Inflammatory macrophage treated with lipopolysaccharide for 1 hour (primary cell): ENCODE measurements around the gene ZDHHC20.

Experiments
- DNase-seq, 2 donors: peaks; one replicate each; pipeline ENCODE4 v3.0.0-alpha.2; 2020 to 2022

The ZDHHC20 gene

GRCh38 chr13:21359855-21360254 is 99.2 kb downstream of the ZDHHC20 start:
- DNase-seq = no peak

- peak in 1 of 2 donors; percentile 6 for DNase-seq
These were observed 103.8 kb downstream of the ZDHHC20 start for GRCh38 chr13:21355304-21355703.

DNA sequence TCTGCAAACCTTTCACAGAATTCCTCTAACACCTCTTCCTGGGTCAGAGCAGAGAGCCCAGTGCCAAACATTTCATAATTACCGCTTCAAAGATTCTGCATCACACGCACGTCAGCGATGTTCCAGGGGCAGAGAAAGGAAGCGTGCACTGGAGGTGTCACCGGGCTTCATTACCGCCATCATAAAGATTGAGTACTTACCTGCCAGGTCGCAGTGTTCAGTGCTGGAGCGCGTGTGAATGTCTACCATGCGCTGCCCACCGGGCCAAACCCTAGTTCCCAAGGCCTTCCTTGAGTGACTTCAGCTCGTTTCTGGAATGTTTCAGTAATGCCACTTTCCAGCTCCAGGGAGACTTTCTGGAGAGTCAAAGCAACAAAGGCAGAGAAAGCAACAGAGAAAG is 104.4 kb downstream of the ZDHHC20 start:
- no peak for DNase-seq

DNA sequence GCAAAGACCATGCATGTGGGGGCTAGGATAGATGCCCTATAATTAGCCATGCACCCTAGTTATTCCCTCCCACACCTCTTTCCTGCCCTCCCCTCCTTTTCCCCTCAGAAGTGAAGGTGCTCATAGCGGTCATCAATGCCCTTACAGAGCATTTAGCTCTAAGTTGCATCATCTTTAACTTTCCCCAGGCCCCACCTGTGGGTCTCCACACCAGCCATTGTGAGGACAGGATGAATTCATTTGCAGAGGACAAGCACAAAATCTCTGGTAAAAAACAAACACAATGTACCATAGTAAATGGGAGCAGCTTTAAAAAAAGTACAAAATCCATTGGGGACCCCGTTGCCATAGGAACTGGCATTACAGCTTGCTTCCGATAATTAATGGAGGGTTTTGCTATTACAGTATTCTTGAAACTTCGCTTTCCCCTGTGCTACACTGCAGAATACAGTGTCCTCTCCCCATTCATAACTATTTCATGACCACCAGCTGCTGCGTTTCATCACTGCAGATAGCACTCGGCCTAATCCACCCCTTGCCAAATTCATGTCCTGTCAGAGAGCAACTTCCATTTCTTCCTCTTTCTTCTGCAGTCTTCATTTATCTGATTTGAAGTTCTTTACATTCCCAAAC is 110.5 kb downstream of the ZDHHC20 start:
- no peak for DNase-seq

- no peak for DNase-seq
These were observed 111.3 kb downstream of the ZDHHC20 start for GRCh38 chr13:21347753-21348318.

DNA sequence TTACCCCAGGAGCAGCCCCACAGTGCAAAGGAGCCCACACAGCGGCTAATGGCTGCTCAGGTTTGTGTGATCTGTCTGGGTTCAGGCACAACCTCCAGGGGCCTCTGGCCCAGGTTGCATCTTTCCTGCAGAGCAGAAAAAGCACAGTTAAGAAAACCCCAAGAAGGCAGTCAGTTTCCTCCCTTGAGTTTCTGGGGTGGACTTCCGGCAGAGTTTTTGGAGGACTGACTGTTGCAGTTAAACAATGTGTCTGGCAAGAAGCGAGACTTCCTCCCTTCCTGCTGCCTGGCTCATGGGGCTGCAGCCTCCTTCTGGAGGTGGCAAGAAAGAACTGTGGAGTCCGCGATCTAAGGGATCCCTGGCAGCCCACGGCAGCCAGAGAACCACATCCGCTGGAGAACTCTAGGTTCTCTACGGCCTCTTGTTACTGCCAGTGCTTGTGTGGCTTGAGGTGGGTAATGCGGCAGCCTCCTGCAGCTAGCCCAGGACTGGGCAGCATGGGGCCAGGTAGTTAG is 114.4 kb downstream of the ZDHHC20 start:
- peak in 1 of 2 donors; percentile 29 for DNase-seq

DNA sequence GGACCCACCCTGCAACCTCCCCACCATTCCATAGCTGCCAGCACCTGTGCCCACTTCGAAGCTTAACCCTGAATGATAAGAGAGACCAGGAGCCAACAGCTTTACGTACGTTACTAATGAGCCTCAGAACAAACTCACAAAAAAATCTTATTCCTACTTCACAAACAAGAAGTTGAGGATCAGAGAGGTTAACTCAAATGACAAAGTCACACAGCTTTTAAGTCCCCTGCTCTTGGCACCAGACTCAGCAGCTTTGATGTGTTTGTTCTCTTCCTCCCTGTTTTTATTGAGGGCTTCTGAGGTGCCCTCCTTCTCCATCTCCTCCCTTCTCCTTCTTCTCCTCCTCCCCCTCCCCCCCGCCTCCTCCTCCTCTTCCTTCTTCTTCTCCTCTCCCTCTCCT is 115.4 kb downstream of the ZDHHC20 start:
- no peak for DNase-seq

DNA sequence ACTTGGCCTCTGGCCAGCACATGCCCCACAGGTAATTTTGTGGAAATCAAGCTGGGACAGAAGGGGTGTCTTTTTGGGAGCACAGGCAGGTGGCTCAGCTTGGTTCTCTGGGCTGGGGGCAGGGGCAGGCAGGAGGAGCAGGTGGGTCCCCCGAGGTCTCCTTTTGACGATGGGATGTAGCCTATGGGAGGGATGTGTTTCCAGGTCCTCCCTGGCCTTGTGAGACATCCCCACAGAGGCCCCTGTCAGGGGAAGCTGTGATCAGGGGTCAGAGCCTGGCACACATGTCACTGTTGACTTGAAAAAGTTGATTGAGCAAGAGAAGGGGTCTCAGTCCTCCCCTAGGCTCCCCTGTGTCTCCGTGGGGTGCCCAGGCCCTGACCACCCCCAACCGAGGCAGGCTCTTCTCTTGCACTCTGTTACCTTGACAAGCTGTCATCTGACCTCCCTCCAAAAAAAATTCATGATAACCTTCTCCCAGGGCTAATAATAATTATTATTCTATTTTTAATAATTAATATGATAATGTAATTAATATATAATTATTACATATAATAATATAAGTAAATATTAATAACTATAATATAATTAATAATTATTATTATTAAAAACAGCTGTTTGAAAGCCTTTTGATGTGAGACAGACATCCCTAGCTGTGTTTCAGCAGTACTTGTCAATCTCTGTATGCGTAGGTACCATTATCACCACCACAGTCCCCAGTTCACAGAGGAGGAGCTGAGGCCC is 116.2 kb downstream of the ZDHHC20 start:
- no peak for DNase-seq

GRCh38 chr13:21341637-21342422 is 117.3 kb downstream of the ZDHHC20 start:
- DNase-seq = no peak

DNA sequence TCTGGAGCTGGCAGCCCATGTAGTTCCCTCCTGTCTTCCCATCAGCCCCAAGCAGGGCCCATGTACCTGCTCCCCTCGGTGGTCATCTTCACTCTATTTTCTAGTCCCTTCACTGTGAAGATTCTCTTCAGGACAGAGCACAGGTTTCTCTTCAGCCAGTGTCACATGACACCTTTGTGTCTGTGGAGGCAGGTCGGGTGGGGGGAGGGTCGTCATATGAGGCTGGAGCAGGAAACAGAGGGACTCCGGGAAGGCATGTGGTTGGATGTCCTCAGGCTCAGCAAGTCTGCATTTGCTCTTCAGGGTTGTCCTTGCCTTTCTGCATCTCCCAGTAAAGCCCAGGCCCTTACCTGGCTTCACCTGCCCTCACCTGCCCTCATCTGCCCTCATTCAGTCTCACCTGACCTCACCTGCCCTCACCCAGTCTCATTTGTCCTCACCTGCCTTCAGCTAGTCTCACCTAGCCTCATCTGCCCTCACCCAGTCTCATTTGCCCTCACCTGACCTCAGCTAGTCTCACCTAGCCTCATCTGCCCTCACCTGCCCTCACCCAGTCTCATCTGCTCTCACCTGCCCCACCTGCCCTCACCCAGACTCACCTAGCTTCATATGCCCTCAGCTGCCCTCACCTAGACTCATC is 120.3 kb downstream of the ZDHHC20 start:
- DNase-seq = no peak

GRCh38 chr13:21338156-21338555 is 120.9 kb downstream of the ZDHHC20 start:
- no peak for DNase-seq

GRCh38 chr13:21336609-21337349 is 122.3 kb downstream of the ZDHHC20 start:
- DNase-seq = no peak

DNA sequence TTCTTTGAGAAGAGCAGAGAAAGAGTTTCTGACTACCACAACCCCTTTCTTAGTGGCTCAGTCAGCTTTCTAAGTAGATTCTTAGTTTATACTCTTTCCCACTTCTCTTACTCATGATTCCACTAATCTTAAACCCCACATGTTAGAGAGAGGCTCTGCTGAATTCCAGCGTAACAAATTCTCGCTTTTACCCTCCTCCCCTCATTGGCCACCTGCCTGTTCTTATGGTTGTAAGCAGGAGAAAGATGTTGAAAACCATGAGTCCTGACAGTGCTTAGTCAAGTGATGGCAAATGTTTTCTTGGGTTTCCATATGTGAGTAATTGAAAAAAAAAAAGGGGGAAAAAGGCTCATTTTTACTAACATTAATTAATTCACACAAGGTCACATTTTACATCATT is 125.9 kb downstream of the ZDHHC20 start:
- no peak for DNase-seq

DNA sequence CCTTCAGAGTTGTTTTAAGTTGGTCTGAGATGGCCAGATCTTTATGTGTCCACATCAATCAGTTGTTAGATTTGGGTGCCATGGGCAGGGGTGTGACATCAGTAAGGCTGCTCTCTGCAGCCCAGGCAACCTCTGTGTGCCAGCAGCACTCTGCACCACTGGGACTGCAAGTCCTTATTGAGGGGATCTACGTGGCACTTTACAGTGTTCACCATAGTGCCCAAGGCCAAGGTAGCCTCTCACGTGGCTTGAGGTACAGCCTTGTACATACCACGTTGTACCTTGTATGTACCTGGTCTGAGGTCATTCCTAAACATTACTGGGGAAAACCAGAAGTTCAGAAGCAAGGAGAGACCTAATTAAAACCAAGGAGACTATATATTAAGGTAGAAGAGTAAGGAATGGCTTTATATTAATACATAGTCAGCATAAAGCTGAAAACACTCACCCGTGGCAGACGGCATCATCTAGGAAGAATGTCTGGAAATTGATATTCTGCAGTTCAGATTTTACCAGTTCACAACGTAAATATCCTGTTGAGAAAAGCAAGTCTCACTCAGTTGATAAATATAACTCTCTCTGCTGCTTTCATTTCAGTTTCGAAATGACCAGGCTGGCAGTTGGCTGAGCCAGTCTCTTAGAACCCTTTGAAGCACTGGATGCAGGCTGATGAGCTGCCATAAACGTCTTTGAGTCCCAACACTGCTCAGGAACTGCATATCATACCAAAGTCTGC is 128.8 kb downstream of the ZDHHC20 start:
- no peak for DNase-seq

GRCh38 chr13:21328836-21329477 is 130.1 kb downstream of the ZDHHC20 start:
- no peak for DNase-seq

DNA sequence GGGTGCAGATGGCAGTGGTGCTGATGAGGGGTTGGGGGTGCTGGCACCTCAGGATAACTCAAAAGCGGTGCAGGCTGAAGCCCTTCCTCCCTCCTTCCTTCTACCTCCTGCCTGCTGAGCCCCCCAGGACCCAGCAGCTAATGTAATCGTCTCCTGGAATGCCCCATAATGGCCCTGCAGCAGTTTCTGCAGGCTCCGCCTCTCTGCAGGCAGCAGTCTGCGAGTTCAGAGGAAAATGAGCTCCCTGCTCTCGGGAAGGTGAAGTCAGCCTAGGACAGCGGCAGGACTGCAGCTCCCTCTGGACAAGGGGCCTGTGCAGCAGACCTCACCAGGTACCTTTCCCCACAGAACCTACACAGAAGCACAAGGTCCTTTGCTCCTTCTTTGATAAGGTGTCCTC is 130.9 kb downstream of the ZDHHC20 start:
- no peak for DNase-seq

- DNase-seq = peak in 1 of 2 donors; percentile 4
These were observed 132.7 kb downstream of the ZDHHC20 start for GRCh38 chr13:21326155-21327031.

- peak; percentile 82 to 84 for DNase-seq
These were observed 134.3 kb downstream of the ZDHHC20 start for GRCh38 chr13:21324803-21325202.

GRCh38 chr13:21322988-21323387 is 136.1 kb downstream of the ZDHHC20 start:
- DNase-seq = no peak
